ENCODE data around the gene FAM181A.

The FAM181A gene

DNA sequence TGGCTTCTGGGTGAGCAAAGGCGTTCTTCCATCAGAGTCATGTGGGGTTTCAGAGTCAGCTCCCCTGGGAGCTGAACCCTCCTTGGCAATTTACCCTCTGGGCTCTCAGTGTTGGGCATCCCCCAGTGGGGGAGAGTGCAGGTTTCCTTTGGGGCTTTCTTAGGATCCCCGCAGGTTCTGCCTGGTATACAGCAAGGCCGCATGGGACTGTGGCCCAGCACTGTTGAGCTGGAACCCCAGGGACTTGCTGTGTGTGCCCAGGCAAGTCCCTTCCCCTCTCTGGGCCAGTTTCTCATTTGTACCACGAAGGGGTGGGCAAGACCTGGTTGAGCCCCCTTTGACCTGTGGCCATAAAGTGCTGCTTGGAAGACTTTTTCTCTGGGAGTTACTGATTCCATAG is 5.5 kb downstream of the FAM181A start:
- DNase-seq (ENCODE audit: low read depth in 1 of 2, low spot score in 1 of 2): no peak
- Histone ChIP-seq H3K4me3 (replicated peaks; ENCODE audit: insufficient read depth, low read length) (no peak overlapping the region), H3K27ac (replicated peaks) (no peak overlapping the region), H3K27me3 (ENCODE audit: insufficient read depth, poor library complexity, severe bottlenecking) (no peaks in the 10 kb centered on the region)
- TF ChIP-seq, protein P1, sequence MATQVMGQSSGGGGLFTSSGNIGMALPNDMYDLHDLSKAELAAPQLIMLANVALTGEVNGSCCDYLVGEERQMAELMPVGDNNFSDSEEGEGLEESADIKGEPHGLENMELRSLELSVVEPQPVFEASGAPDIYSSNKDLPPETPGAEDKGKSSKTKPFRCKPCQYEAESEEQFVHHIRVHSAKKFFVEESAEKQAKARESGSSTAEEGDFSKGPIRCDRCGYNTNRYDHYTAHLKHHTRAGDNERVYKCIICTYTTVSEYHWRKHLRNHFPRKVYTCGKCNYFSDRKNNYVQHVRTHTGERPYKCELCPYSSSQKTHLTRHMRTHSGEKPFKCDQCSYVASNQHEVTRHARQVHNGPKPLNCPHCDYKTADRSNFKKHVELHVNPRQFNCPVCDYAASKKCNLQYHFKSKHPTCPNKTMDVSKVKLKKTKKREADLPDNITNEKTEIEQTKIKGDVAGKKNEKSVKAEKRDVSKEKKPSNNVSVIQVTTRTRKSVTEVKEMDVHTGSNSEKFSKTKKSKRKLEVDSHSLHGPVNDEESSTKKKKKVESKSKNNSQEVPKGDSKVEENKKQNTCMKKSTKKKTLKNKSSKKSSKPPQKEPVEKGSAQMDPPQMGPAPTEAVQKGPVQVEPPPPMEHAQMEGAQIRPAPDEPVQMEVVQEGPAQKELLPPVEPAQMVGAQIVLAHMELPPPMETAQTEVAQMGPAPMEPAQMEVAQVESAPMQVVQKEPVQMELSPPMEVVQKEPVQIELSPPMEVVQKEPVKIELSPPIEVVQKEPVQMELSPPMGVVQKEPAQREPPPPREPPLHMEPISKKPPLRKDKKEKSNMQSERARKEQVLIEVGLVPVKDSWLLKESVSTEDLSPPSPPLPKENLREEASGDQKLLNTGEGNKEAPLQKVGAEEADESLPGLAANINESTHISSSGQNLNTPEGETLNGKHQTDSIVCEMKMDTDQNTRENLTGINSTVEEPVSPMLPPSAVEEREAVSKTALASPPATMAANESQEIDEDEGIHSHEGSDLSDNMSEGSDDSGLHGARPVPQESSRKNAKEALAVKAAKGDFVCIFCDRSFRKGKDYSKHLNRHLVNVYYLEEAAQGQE (IDR thresholded peaks at IDR 0.05; ENCODE audit: insufficient replicate concordance, low read depth): no peak
- no peak for TF ChIP-seq POLR2AphosphoS5 (IDR thresholded peaks at IDR 0.05; ENCODE audit: low read depth)
- no peak for TF ChIP-seq GABPA (IDR thresholded peaks at IDR 0.05; ENCODE audit: low read depth)
- no peak for TF ChIP-seq SPI1 (IDR thresholded peaks at IDR 0.05; ENCODE audit: borderline replicate concordance, low read depth)
- TF ChIP-seq CTCF (IDR thresholded peaks at IDR 0.05; ENCODE audit: insufficient read depth, low read length): no peak

GRCh38 chr14:93935213-93935612 is 8.1 kb downstream of the FAM181A start:
- H3K4me3 ChIP-seq (replicated peaks; ENCODE audit: insufficient read depth, low read length): no peak overlapping the region
- H3K27ac ChIP-seq (replicated peaks): no peak overlapping the region
- DNase-seq (ENCODE audit: low read depth in 1 of 2, low spot score in 1 of 2): no peak
- no peaks in the 10 kb centered on the region for H3K27me3 ChIP-seq (ENCODE audit: insufficient read depth, poor library complexity, severe bottlenecking)
- TF ChIP-seq, protein P1 (IDR thresholded peaks at IDR 0.05; ENCODE audit: insufficient replicate concordance, low read depth): no peak
- TF ChIP-seq POLR2AphosphoS5 (IDR thresholded peaks at IDR 0.05; ENCODE audit: low read depth): no peak
- no peak for TF ChIP-seq CTCF (IDR thresholded peaks at IDR 0.05; ENCODE audit: insufficient read depth, low read length)
- no peak for TF ChIP-seq GABPA (IDR thresholded peaks at IDR 0.05; ENCODE audit: low read depth)
- TF ChIP-seq SPI1 (IDR thresholded peaks at IDR 0.05; ENCODE audit: borderline replicate concordance, low read depth): no peak

GRCh38 chr14:93936245-93936644 is 9.1 kb downstream of the FAM181A start:
- Histone ChIP-seq H3K27me3 (ENCODE audit: insufficient read depth, poor library complexity, severe bottlenecking) (no peaks in the 10 kb centered on the region), H3K4me3 (replicated peaks; ENCODE audit: insufficient read depth, low read length) (no peak overlapping the region), H3K27ac (replicated peaks) (no peak overlapping the region)
- DNase-seq (ENCODE audit: low read depth in 1 of 2, low spot score in 1 of 2): peak in 1 of 2 experiments; percentile 48
- TF ChIP-seq GABPA (IDR thresholded peaks at IDR 0.05; ENCODE audit: low read depth) (no peak), SPI1 (IDR thresholded peaks at IDR 0.05; ENCODE audit: borderline replicate concordance, low read depth) (no peak), CTCF (IDR thresholded peaks at IDR 0.05; ENCODE audit: insufficient read depth, low read length) (peak; percentile 67)

DNA sequence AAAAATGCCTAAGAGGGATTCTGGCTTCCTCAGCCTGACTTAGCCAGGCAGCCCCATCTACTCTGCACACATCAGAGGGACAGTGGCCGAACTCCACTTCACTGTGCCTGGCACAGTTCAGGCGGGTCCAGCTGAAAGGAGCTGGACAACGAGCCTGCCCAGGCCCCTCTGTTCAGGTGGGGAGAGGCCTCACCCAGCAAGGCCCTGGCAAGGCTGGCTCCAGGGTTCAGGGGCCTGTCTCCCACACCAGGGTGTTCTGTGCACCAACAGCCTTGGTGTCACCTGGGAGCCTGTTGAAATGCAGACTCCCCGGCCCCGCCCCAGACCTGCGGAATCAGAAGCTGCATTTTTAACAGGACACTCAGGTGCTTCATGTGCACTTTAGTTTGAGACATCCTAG is 9.8 kb downstream of the FAM181A start:
- Histone ChIP-seq H3K27ac (replicated peaks) (no peak overlapping the region), H3K4me3 (replicated peaks; ENCODE audit: insufficient read depth, low read length) (no peak overlapping the region), H3K27me3 (ENCODE audit: insufficient read depth, poor library complexity, severe bottlenecking) (no peaks in the 10 kb centered on the region)
- no peak for TF ChIP-seq CTCF (IDR thresholded peaks at IDR 0.05; ENCODE audit: insufficient read depth, low read length)
- TF ChIP-seq GABPA (IDR thresholded peaks at IDR 0.05; ENCODE audit: low read depth): no peak
- DNase-seq (ENCODE audit: low read depth in 1 of 2, low spot score in 1 of 2): no peak
